NCI-H1048 (cell line): ENCODE measurements around the gene DES.
A peak's percentile ranks its signal among the peaks of the same experiment; 100 is the strongest.
"Not testable (repeated sequence)": the region's sequence is repeated elsewhere in the genome, so short reads cannot be mapped to it uniquely, and the experiment has no call there.

Experiments used
- DNase-seq: peaks from one replicate; lab custom pipeline; 2025; lab: John Stamatoyannopoulos, UW

The DES gene

DNA sequence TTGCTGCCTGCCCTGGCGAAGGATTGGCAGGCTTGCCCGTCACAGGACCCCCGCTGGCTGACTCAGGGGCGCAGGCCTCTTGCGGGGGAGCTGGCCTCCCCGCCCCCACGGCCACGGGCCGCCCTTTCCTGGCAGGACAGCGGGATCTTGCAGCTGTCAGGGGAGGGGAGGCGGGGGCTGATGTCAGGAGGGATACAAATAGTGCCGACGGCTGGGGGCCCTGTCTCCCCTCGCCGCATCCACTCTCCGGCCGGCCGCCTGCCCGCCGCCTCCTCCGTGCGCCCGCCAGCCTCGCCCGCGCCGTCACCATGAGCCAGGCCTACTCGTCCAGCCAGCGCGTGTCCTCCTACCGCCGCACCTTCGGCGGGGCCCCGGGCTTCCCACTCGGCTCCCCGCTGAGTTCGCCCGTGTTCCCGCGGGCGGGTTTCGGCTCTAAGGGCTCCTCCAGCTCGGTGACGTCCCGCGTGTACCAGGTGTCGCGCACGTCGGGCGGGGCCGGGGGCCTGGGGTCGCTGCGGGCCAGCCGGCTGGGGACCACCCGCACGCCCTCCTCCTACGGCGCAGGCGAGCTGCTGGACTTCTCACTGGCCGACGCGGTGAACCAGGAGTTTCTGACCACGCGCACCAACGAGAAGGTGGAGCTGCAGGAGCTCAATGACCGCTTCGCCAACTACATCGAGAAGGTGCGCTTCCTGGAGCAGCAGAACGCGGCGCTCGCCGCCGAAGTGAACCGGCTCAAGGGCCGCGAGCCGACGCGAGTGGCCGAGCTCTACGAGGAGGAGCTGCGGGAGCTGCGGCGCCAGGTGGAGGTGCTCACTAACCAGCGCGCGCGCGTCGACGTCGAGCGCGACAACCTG is at the start of gene DES:
Gene DES (plus strand): TSS at position 223 of the 857 bp plus-strand sequence. CDS start 86 bp downstream, at position 309.
- DNase-seq = no peak

DNA sequence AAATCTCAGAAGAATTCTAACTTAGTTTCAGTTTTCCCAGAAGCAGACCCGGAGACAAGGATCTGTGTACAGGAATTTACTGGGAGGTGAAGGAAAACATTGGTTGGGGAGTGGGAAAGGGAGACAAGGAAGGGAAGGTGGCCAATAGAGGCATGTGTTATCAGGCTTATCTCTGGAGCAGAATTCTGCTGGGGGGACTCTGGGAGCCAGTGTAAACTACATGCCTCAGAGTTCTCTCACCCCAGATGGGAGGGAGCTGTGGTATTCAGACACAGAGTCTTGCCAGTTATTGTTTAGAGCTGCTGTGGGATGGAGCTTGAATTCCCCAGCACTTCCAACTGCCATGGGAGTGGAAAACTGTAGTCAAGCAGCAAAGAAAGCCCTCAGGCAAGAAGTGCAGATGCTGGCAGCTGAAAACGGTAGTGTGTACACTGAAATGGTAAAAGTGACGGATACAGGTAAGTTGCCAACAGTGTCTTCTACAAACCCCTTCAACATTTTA is 49.4 kb upstream of the DES start:
- no peak for DNase-seq

GRCh38 chr2:219369447-219369861 is 48.7 kb upstream of the DES start:
- no peak for DNase-seq

DNA sequence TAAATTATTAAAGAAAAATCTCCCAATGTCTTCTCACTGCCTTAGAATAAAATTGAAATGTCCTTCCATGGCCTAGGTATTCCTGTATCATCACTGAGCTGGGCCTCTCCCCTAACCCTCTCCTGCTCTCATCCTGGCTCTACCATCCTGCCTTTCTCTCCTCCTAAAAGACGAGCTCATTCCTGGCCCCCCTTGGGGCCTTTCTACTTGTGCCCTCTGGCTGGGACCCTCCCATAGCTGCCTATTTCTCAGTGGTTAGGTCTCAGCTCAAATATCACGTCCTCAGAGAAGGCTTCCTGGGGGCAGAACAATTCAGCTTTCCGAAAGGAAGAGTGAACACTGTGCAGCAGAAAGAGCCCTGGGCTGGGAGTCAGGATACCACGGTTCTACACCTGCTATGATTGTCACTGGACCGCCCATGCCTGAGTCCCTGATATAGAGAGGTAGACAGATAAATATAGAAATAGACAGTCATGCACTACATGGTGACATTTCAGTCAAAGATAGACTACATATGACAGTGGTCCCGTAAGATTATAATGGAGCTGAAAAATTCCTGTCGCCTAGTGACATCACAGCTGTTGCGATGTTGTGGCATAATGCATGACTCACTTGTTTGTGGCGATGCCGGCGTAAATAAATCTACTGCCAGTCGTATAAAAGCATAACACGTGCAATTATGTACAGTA is 39.9 kb upstream of the DES start:
- no peak for DNase-seq

- DNase-seq = no peak
These were observed 37.3 kb upstream of the DES start for GRCh38 chr2:219380926-219381325.

- DNase-seq = no peak
These were observed 36.7 kb upstream of the DES start for GRCh38 chr2:219381448-219381847.

GRCh38 chr2:219384083-219384713 is 34.0 kb upstream of the DES start:
- no peak for DNase-seq

DNA sequence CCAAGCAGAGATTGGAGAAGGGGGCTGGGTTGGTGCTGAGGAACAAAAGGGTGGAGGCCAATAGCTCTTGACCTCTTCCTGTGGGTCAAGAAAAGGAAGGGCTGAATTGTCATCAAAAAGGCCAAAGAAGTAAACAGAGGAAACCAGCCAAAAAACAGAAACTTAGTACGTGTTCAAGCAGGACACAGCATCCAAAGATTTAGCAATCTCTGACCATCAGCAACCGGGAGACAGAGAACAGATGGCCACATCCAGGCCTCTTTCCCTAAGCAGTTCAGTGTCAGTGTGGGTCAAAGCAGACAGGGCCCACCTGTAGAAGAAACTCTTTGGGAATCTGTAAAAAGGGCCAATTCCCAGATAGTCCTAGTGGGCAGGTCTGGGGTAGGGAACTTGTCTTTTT is 33.3 kb upstream of the DES start:
- no peak for DNase-seq

DNA sequence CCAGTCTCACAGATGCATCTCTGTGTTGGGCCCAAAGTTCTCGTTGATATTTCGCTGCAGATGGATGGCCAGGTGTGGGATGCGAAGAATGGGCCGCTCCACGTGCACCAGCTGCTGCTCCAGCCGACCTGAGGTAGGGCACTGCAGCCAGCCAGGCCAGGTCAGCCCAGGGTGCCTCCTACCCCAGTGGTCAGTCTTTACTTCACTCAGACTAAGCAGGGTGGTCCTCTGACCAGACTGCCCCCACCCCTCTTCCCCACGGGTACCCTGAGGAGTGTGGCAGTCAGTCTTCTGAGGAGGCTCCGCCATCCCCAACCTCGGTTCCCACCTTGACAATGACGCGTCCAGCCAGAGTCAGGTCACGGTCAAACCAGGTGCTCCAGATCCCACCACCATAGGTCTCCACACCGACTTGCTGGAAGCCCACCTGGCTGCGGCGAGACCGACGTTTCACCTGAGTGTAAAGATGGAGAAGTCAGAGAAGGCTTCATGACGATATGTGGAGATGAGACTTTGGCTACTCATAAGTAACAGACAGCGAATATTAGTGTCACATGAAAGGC is 32.1 kb upstream of the DES start:
- DNase-seq = no peak

GRCh38 chr2:219386532-219387280 is 31.5 kb upstream of the DES start:
- no peak for DNase-seq

- DNase-seq = peak; percentile 52
These were observed 30.7 kb upstream of the DES start, which contains the start of gene DNPEP for GRCh38 chr2:219387306-219388120. DNPEP (minus strand) TSS chr2:219387912; CDS start chr2:219387794, 118 bp downstream.

- peak; percentile 83 for DNase-seq
These were observed 29.9 kb upstream of the DES start for GRCh38 chr2:219388121-219388906.

GRCh38 chr2:219388907-219389156 is 29.3 kb upstream of the DES start:
- DNase-seq = no peak

DNA sequence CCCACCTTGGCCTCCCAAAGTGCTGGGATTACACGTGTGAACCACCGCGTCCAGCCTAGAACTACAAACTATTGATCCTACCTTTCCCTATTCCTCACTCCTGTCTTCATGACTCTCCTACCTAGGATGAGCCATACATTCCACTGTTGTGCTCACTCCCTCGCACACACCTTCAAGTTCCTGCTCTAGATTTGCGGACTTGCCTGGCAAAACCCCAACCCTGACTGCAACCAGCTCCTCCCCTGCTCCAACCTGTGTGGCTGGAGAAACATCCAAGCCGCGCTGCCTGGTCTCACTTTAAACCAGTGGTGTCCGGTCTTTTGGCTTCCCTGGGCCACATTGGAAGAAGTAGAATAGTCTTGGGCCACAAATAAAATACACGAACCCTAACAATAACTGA is 25.4 kb upstream of the DES start:
- DNase-seq = no peak

DNA sequence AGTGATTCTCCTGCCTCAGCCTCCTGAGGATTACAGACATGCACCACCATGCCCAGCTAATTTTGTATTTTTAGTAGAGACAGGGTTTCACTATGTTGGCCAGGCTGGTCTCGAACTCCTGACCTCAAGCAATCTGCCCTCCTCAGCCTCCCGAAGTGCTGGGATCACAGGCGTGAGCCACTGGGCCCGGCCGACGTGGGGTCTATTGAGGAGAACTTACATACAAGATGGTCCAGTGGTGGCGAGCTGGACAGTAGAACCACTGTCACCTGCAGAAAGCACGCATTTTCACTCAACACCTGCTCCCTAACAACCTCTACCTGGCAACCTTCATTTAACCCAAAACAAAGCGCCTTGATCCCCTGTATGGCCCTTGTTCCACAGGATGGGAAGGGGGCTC is 23.1 kb upstream of the DES start:
- DNase-seq = not testable (repeated sequence)

DNA sequence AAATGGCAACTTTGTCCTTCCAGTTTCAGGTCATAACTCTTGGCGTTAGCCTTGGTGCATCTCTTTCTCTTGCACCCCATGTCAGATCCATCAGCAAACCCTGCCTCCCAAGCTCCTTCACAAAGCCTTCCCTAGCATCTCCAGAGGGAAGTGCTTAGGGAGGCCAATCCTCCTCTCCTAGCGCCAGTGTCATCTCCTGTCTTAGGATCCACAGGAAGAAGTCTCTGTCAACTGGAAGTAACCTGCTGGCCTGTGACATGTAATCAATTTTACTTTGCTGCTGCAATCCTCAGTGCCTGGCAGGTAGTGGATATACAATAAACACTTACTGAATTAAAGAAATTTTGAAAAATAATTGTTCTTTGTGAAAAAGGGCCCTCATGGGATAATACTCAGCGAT is 22.6 kb upstream of the DES start:
- no peak for DNase-seq

- no peak for DNase-seq
These were observed 21.2 kb upstream of the DES start for GRCh38 chr2:219396863-219397457.

DNA sequence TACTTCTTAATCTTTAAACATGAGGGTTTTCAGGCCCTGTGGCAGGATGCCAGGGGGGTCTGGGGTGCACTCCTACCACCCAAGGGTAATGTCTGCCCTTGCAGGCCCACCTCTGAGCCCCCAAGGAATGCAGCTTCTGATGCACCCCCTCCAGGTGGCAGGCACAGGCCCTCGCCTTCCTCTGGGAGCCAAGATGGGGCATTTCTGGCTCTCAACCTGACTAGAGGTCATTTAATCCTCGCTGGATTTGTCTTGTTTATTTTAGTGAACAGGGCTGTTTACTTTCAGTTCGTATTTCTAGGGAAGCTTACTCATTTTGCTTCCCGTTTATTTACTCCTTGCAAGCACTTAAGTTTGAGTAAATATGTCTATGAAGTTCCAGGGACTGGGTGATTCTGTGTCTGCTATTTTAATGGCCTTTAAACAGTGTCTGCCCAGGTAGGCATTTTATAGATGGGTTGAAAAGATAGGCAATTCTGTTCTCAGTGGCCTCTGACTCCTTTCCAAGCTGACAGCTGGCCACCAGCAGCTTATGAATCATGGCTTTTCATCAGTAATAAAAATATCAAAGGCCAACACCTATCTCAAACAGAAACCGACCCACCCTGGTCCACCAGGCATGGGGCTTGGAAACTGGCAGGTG is 19.3 kb upstream of the DES start:
- no peak for DNase-seq
